ENCODE results near the gene TRAPPC10.
"Not testable (repeated sequence)": the region's sequence is repeated elsewhere in the genome, so short reads cannot be mapped to it uniquely, and the experiment has no call there.

Gene TRAPPC10

DNA sequence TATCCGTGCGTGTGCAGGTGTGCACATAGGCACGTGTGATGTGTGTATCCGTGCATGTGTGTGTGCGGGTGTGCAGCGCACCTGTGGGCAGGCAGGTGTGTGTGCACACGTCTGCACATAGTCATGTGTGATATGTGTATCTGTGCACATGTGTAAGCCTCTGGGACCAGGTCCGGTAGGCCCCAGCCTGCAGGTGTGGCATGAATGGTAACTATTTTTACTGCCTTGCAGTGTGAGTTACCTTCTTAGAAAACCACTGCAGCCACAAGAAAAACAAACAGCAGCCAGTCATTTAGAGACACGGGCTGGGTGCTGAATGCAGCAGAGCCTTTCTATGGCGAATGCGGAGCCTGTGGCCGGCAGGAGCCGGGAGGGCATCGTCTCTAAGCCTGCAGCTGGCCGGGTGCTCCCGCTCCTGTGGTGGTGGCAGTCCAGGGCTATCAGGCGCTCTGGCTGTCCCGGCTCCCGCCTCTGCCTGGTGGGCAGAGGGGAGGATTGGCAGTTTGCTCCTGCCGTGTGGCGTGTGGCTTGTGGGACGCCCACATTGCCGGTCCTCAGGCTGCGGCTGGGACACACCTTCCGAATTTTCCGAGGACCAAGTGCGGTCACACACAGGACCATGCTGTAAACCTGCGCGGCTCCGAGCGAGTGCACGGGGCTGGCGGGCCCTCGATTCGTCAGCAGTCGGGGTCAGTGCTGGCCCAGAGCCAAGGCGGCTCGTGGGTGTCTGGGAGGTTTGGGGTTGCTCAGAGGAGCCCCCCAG is 143.3 kb downstream of the TRAPPC10 start:
- not testable (repeated sequence) for H3K9ac ChIP-seq (ENCODE audit: low read length); H3K27me3 ChIP-seq (ENCODE audit: control insufficient read depth, insufficient read depth, low read length); H3K36me3 ChIP-seq (ENCODE audit: control insufficient read depth, insufficient read depth, low read length); H3K9me3 ChIP-seq (ENCODE audit: control insufficient read depth, low read length); H3K4me1 ChIP-seq (ENCODE audit: control insufficient read depth, insufficient read depth, low read length); H3K4me3 ChIP-seq (ENCODE audit: low read length)

DNA sequence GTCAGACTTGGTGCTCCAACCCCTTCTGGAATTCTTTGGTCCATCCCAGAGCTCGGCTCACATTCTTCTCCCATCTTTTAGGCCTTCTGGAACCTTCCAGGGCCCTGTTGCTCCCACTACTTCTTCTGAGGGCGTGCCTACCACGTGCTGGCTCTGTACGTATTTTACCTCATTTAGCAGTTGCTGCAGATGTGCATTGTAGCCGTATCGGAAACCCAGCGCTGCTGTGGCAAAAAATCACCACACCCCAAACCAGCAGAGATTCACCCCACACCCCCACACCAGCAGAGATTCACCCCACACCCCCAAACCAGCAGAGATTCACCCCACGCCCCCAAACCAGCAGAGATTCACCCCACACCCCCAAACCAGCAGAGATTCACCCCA is 143.9 kb downstream of the TRAPPC10 start:
- H3K27me3 ChIP-seq (ENCODE audit: control insufficient read depth, insufficient read depth, low read length); H3K9me3 ChIP-seq (ENCODE audit: control insufficient read depth, low read length); H3K4me1 ChIP-seq (ENCODE audit: control insufficient read depth, insufficient read depth, low read length); H3K4me3 ChIP-seq (ENCODE audit: low read length); H3K36me3 ChIP-seq (ENCODE audit: control insufficient read depth, insufficient read depth, low read length); H3K9ac ChIP-seq (ENCODE audit: low read length): not testable (repeated sequence)

Measured in mucosa of stomach (tissue), 1 donor.